SJSA1 (cell line): ENCODE data around the gene NPRL2. TPM values are rescaled to one million over a fixed set of nuclear protein-coding genes. Genes with fewer than 3 reads are reported as not detected.
A peak's percentile ranks its signal among the peaks of the same experiment; 100 is the strongest.

Experiments
- DNase-seq, 2 experiments: peaks; one replicate each; pipeline ENCODE4 v3.0.0-alpha.2; 2015 to 2020; ENCODE audit warnings: low spot score in 2 of 2, low read depth in 1 of 2
- H3K27ac ChIP-seq: fragments of 250-450 bp; sonication (Bioruptor Pico); 2 replicates; pipeline ENCODE4 v1.5.1; 2020; ENCODE audit warnings: mild to moderate bottlenecking, moderate library complexity
- H3K27me3 ChIP-seq: fragments of 250-450 bp; sonication (Bioruptor Pico); replicated peaks from 2 replicates; pipeline ENCODE4 v1.5.1; 2020; ENCODE audit warnings: mild to moderate bottlenecking, moderate library complexity
- H3K36me3 ChIP-seq: fragments of 250-450 bp; sonication (Bioruptor Pico); 2 replicates; pipeline ENCODE4 v1.5.1; 2020; ENCODE audit warnings: mild to moderate bottlenecking
- H3K4me1 ChIP-seq: fragments of 250-450 bp; sonication (Bioruptor Pico); replicated peaks from 2 replicates; pipeline ENCODE4 v1.6.1; 2021; ENCODE audit warnings: mild to moderate bottlenecking
- H3K4me3 ChIP-seq: fragments of 250-450 bp; sonication (Bioruptor Pico); 2 replicates; pipeline ENCODE4 v1.5.1; 2020; ENCODE audit warnings: mild to moderate bottlenecking
- H3K9me3 ChIP-seq: fragments of 250-450 bp; sonication (Bioruptor Pico); replicated peaks from 2 replicates; pipeline ENCODE4 v1.5.1; 2020; ENCODE audit warnings: mild to moderate bottlenecking
- total RNA-seq: library from RNA; depleted of rRNA; stranded (reverse); fragments of >200 nt; shearing (Covaris generic); gene quantifications from 2 replicates; pipeline ENCODE4 v1.2.3, GENCODE V29; 2014

Gene NPRL2
- total RNA-seq, 1 experiment from 2014 or later: 9.9 TPM

DNA sequence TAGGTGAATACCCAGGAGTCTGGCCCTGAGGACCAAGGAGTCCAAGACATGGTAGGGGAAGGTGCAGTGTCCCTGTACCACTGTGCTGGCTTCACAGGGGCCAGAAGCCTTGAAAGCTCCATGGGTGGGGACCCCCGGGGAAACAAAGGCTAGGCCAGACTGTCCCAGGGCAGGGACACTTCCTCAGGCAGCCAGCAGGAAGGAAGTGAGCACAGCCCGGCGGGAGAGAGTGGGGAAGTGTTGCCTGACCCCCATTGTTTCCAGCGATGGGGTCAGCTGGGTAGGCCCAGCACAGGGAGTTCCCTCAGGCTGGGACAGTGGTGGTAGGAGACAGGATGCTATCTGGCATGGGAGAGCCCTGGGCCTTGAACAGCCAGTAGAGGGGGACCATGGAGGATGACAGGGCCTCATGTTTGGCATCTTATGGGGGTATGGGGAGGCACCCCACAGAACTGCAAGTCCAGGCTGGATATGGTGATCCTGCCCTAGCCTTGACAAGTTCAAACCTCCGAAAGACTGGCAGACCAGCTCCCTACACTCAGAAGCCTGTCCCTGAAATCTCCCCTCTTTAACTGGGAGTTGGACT lies 26.9 kb downstream of the NPRL2 start:
- peaks cover 38% of the 10 kb centered on the region for H3K36me3 ChIP-seq
- peaks cover 31% of the 10 kb centered on the region for H3K4me1 ChIP-seq
- no peaks in the 10 kb centered on the region for H3K27me3 ChIP-seq
- DNase-seq: no peak
- no peak overlapping the region for H3K4me3 ChIP-seq
- no peaks in the 10 kb centered on the region for H3K9me3 ChIP-seq
- H3K27ac ChIP-seq: no peak overlapping the region

- DNase-seq: no peak
- Histone ChIP-seq H3K4me3 (no peak overlapping the region), H3K4me1 (peaks cover 26% of the 10 kb centered on the region)
Measured at GRCh38 chr3:50323092-50323600, 27.4 kb downstream of the NPRL2 start.

GRCh38 chr3:50322386-50323091 lies 28.0 kb downstream of the NPRL2 start, which contains the start of gene HYAL2:
Gene HYAL2, minus strand, starts transcription at chr3:50322745. Its CDS starts 2,256 bp downstream, at chr3:50320489.
- H3K36me3 ChIP-seq: peaks cover 44% of the 10 kb centered on the region
- no peak for DNase-seq
- no peaks in the 10 kb centered on the region for H3K27me3 ChIP-seq
- no peaks in the 10 kb centered on the region for H3K9me3 ChIP-seq
- H3K27ac ChIP-seq: peak within 1 kb of the TSS; percentile 100
- peak within 1 kb of the TSS; percentile 97 for H3K4me3 ChIP-seq
- H3K4me1 ChIP-seq: peaks cover 25% of the 10 kb centered on the region

More at GRCh38 chr3:50323092-50323600, 27.4 kb downstream of the NPRL2 start:
- Histone ChIP-seq H3K27me3 (no peaks in the 10 kb centered on the region), H3K27ac (no peak overlapping the region), H3K9me3 (no peaks in the 10 kb centered on the region), H3K36me3 (peaks cover 43% of the 10 kb centered on the region)

GRCh38 chr3:50322115-50322385 lies 28.5 kb downstream of the NPRL2 start:
- no peak for DNase-seq
- no peaks in the 10 kb centered on the region for H3K9me3 ChIP-seq
- no peak overlapping the region for H3K27ac ChIP-seq
- peaks cover 21% of the 10 kb centered on the region for H3K4me1 ChIP-seq
- H3K36me3 ChIP-seq: peaks cover 44% of the 10 kb centered on the region
- H3K27me3 ChIP-seq: no peaks in the 10 kb centered on the region
- peak overlapping the region; percentile 97 for H3K4me3 ChIP-seq

GRCh38 chr3:50321336-50322114 lies 29.1 kb downstream of the NPRL2 start:
- H3K27me3 ChIP-seq: no peaks in the 10 kb centered on the region
- peak overlapping the region; percentile 97 for H3K4me3 ChIP-seq
- peaks cover 24% of the 10 kb centered on the region for H3K4me1 ChIP-seq
- peak overlapping the region; percentile 100 for H3K27ac ChIP-seq
- H3K36me3 ChIP-seq: peaks cover 47% of the 10 kb centered on the region
- peak; percentile 89 to 97 for DNase-seq
- H3K9me3 ChIP-seq: no peaks in the 10 kb centered on the region

DNA sequence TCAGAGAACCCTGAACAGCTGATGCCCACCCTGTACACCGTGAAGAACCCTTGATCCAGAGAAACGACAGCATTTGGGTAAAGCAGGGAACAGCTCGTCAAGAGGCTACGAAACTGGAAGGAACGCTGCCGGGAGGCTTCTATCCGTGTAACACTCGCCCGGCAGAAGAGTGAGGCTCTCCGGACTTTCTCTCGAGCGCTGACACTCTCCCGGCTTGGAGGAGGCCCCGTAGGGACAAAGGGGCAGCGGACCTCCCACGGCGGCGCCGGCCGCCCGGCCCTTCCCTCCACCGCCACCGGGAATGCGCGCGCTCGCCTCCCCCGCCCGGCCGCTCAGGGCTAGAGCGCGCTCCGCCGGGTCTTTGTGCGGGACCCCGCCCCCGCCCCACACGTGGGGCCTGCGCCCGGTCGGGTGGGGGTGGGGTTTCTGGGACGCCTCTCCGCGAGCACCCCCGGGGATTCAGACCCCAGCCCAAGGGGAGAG lies 29.7 kb downstream of the NPRL2 start:
- DNase-seq: peak; percentile 85 to 92

DNA sequence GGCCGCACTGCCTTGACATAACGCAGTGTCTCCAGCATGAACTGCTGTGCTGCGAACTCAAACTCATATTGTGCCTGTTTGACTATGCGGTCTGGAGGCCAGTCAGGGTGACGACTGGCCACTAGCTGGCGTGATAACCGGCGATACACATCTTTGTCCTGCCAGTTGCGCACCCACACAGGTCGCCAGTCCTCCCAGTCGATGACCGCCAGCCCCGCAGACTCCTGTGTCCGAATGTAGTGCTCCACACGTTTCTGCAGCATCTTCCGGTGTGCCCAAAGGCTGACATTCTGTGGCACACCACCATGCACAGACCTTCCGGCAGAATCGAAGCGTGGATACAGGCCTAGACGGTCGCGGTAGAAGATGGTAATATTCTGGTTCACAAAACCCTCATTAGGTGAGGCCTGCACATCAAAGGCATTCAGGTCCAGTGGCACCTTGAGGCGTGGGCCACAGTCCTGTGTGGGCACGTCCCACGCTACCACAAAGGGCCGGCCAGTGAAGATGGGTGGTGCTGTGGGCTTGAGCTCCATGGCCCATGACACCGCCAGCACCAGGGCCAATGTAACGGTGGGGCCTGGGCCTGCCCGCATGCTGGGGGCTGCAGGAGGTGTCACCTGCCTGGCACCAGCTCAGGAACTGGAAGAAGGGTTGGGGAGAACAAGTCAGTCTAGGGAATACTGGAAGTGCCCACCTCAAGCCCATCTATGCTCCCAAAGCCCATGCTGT lies 30.5 kb downstream of the NPRL2 start:
- peaks cover 49% of the 10 kb centered on the region for H3K36me3 ChIP-seq
- H3K27ac ChIP-seq: no peak overlapping the region; the same call in 1 of the 2 replicates
- no peaks in the 10 kb centered on the region for H3K9me3 ChIP-seq
- no peak for DNase-seq
- peak overlapping the region; percentile 97 for H3K4me3 ChIP-seq
- no peaks in the 10 kb centered on the region for H3K27me3 ChIP-seq
- H3K4me1 ChIP-seq: peaks cover 24% of the 10 kb centered on the region

More for the DNA sequence above, 29.7 kb downstream of the NPRL2 start:
- Histone ChIP-seq H3K27ac (peak overlapping the region; percentile 100), H3K27me3 (no peaks in the 10 kb centered on the region), H3K9me3 (no peaks in the 10 kb centered on the region), H3K4me1 (peaks cover 24% of the 10 kb centered on the region), H3K36me3 (peaks cover 50% of the 10 kb centered on the region), H3K4me3 (peak overlapping the region; percentile 97)

DNA sequence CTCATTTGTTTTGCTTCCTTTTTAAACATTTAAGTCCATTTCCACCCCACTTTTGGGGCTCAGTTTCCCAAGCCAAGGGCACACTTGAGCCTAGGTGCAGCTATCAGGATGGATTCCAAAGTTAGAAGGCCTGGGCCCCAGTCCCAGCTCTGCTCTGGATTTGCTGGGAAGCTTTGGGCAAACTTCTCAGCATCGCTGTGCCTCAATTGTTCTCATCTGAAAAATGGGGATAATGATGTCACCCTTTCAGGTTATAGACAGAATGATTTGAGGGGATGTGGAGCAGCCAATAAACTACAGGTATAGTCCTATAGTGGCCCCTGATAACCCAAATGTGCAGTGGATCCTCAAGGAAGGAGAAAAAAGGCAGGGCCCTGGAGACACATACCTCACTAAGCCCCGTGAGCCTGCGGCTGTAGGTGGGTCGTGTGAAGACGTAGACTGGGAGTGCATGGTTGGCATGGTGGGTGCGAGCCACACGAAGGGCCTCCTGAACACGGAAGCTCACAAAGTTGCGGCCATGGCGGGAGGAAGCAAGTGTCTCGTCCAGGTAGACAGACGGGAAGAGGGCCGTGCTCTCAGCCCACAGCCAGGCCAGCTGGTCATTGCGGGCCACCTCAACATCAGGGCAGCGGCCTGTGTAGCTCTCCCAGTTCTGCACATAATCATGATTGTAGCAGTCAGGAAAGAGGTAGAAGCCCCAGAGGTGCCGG lies 31.2 kb downstream of the NPRL2 start:
- no peaks in the 10 kb centered on the region for H3K9me3 ChIP-seq
- H3K4me1 ChIP-seq: peaks cover 24% of the 10 kb centered on the region
- no peaks in the 10 kb centered on the region for H3K27me3 ChIP-seq
- DNase-seq: no peak
- no peak overlapping the region for H3K27ac ChIP-seq
- no peak overlapping the region for H3K4me3 ChIP-seq
- H3K36me3 ChIP-seq: peaks cover 44% of the 10 kb centered on the region

GRCh38 chr3:50318615-50319014 lies 32.0 kb downstream of the NPRL2 start:
- Histone ChIP-seq H3K4me3 (no peak overlapping the region), H3K9me3 (no peaks in the 10 kb centered on the region), H3K27me3 (no peaks in the 10 kb centered on the region), H3K4me1 (peaks cover 24% of the 10 kb centered on the region), H3K27ac (no peak overlapping the region), H3K36me3 (peaks cover 37% of the 10 kb centered on the region)
- no peak for DNase-seq

DNA sequence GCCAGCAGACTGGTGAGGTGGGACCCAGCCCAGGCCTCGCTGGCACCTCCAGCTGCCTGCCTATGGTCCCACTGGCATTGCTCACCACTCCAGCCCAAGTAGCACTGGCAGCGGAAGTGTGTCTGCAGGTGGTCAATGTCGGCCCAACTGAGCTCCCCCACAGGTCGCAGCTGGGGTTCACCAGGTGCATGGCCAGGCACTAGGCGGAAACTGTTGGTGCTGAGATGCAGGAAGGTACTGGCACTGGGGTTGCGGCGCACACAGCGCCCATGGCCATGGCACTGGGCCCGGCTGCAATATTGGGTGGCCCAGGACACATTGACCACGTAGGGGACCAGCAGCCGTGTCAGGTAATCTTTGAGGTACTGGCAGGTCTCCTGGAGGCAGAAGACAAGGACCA lies 32.4 kb downstream of the NPRL2 start:
- H3K36me3 ChIP-seq: peaks cover 37% of the 10 kb centered on the region
- no peak overlapping the region for H3K27ac ChIP-seq
- H3K4me1 ChIP-seq: peaks cover 24% of the 10 kb centered on the region

DNA sequence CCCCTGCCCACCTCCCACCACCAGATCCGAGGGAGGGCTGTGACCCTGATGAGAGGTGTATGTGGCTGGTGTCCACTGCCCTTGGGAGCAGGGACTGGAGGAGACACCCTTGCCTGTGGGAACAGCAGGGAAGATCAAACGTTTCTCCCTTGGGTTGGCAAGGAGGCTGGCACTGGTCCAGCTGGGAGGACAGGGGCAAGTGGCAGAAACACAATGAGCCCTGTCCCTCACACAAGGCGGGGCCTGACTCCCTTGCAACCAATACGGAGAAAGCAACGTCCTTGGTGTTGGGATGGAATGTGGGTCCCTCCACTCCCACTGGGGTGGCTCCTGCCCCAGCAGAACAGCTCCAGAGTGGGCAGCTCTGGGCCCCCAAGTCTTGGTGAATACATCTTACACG lies 33.3 kb downstream of the NPRL2 start:
- no peak for DNase-seq
- no peaks in the 10 kb centered on the region for H3K9me3 ChIP-seq
- peaks cover 37% of the 10 kb centered on the region for H3K36me3 ChIP-seq
- no peak overlapping the region for H3K27ac ChIP-seq
- peaks cover 24% of the 10 kb centered on the region for H3K4me1 ChIP-seq
- no peak overlapping the region for H3K4me3 ChIP-seq
- H3K27me3 ChIP-seq: no peaks in the 10 kb centered on the region

More for the DNA sequence above, 32.4 kb downstream of the NPRL2 start:
- no peak for DNase-seq
- H3K9me3 ChIP-seq: no peaks in the 10 kb centered on the region
- no peaks in the 10 kb centered on the region for H3K27me3 ChIP-seq
- no peak overlapping the region for H3K4me3 ChIP-seq

GRCh38 chr3:50316657-50317242 lies 33.8 kb downstream of the NPRL2 start:
- H3K4me3 ChIP-seq: no peak overlapping the region
- H3K4me1 ChIP-seq: peaks cover 20% of the 10 kb centered on the region
- peaks cover 37% of the 10 kb centered on the region for H3K36me3 ChIP-seq
- no peaks in the 10 kb centered on the region for H3K27me3 ChIP-seq
- no peak for DNase-seq
- H3K9me3 ChIP-seq: no peaks in the 10 kb centered on the region
- H3K27ac ChIP-seq: no peak overlapping the region
